ENCODE data around the gene SLC35B4. TPM values are rescaled to one million over a fixed set of nuclear protein-coding genes. Genes with fewer than 3 reads are reported as not detected.

Gene SLC35B4
- total RNA-seq, 2 donors from 2014 or later, result 6.2 to 7.5 TPM

GRCh38 chr7:134359787-134360432 lies 43.2 kb upstream of the SLC35B4 start:
- Histone ChIP-seq H3K4me1 (no peaks in the 10 kb centered on the region), H3K27ac (no peak overlapping the region), H3K4me3 (no peak overlapping the region), H3K36me3 (no peaks in the 10 kb centered on the region), H3K9me3 (no peaks in the 10 kb centered on the region), H3K9ac (ENCODE audit: low read depth in 2 of 2, low read length in 2 of 2) (no peak overlapping the region), H3K27me3 (no peaks in the 10 kb centered on the region)
- no peak for TF ChIP-seq CTCF (IDR thresholded peaks at IDR 0.05)
- intact Hi-C loops (cut with DNase I), result no loop called here
- DNase-seq, result no peak

- no peak overlapping the region for H3K27ac ChIP-seq
- intact Hi-C loops (cut with DNase I), result no loop called here
- DNase-seq, result no peak
Observed at GRCh38 chr7:134357486-134357885, 40.8 kb upstream of the SLC35B4 start.

GRCh38 chr7:134356421-134356936 lies 39.7 kb upstream of the SLC35B4 start:
- Histone ChIP-seq H3K36me3 (no peaks in the 10 kb centered on the region), H3K9me3 (no peaks in the 10 kb centered on the region), H3K27ac (peak overlapping the region; percentile 38), H3K27me3 (no peaks in the 10 kb centered on the region), H3K4me3 (no peak overlapping the region), H3K4me1 (no peaks in the 10 kb centered on the region), H3K9ac (ENCODE audit: low read depth in 2 of 2, low read length in 2 of 2) (no peak overlapping the region)
- intact Hi-C loops (cut with DNase I), result no loop called here
- TF ChIP-seq CTCF (IDR thresholded peaks at IDR 0.05), result no peak
- DNase-seq, result peak; percentile 59

More at GRCh38 chr7:134357486-134357885, 40.8 kb upstream of the SLC35B4 start:
- no peaks in the 10 kb centered on the region for H3K27me3 ChIP-seq
- no peaks in the 10 kb centered on the region for H3K9me3 ChIP-seq
- TF ChIP-seq CTCF (IDR thresholded peaks at IDR 0.05), result no peak
- H3K4me1 ChIP-seq, result no peaks in the 10 kb centered on the region
- no peak overlapping the region for H3K4me3 ChIP-seq
- H3K36me3 ChIP-seq, result no peaks in the 10 kb centered on the region
- no peak overlapping the region for H3K9ac ChIP-seq (ENCODE audit: low read depth in 2 of 2, low read length in 2 of 2)

GRCh38 chr7:134355927-134356326 lies 39.2 kb upstream of the SLC35B4 start:
- no peak for TF ChIP-seq CTCF (IDR thresholded peaks at IDR 0.05)
- no peaks in the 10 kb centered on the region for H3K36me3 ChIP-seq
- H3K9me3 ChIP-seq, result no peaks in the 10 kb centered on the region
- DNase-seq, result peak; percentile 66
- no peak overlapping the region for H3K4me3 ChIP-seq
- H3K4me1 ChIP-seq, result no peaks in the 10 kb centered on the region
- intact Hi-C loops (cut with DNase I), result no loop called here
- H3K9ac ChIP-seq (ENCODE audit: low read depth in 2 of 2, low read length in 2 of 2), result no peak overlapping the region
- H3K27ac ChIP-seq, result peak overlapping the region; percentile 38
- no peaks in the 10 kb centered on the region for H3K27me3 ChIP-seq

GRCh38 chr7:134355004-134355525 lies 38.3 kb upstream of the SLC35B4 start:
- no peak for TF ChIP-seq CTCF (IDR thresholded peaks at IDR 0.05)
- intact Hi-C loops (cut with DNase I), result no loop called here
- Histone ChIP-seq H3K27me3 (no peaks in the 10 kb centered on the region), H3K36me3 (no peaks in the 10 kb centered on the region), H3K9ac (ENCODE audit: low read depth in 2 of 2, low read length in 2 of 2) (no peak overlapping the region), H3K27ac (no peak overlapping the region), H3K4me3 (no peak overlapping the region), H3K4me1 (no peaks in the 10 kb centered on the region), H3K9me3 (no peaks in the 10 kb centered on the region)
- DNase-seq, result no peak
